Heart right ventricle (tissue), 16 donors: ENCODE data around the gene IFIT5. TPM values are rescaled to one million over a fixed set of nuclear protein-coding genes. Genes with fewer than 3 reads are reported as not detected.
"Not testable (repeated sequence)": the region's sequence is repeated elsewhere in the genome, so short reads cannot be mapped to it uniquely, and the experiment has no call there.

Experiments
- ATAC-seq, 8 donors: fragments of 200-7000 bp; cut with Tn5 transposase; one replicate each; pipeline ENCODE4 v1.9.1; 2020; ENCODE audit warnings: mild to moderate bottlenecking in 8 of 8, moderate library complexity in 8 of 8, moderate number of reproducible peaks in 1 of 8
- DNase-seq, 2 donors: peaks; one replicate each; pipeline ENCODE4 v3.0.0-alpha.2; 2020
- H3K27ac ChIP-seq, 10 donors: fragments of 200-600 bp; sonication (generic) in 2 of 10; one replicate each; pipeline versions ENCODE4 v1.5.0 to v1.8.0; 2020 to 2022; ENCODE audit warnings: mild to moderate bottlenecking in 3 of 10
- H3K27me3 ChIP-seq, 7 donors: fragments of 200-600 bp; one replicate each; pipeline ENCODE4 v1.8.0; 2021 to 2022; ENCODE audit warnings: mild to moderate bottlenecking in 2 of 7
- H3K36me3 ChIP-seq, 9 donors: fragments of 200-600 bp; sonication (generic) in 1 of 9; one replicate each; pipeline versions ENCODE4 v1.5.0 to v1.8.0; 2020 to 2022; ENCODE audit warnings: mild to moderate bottlenecking in 2 of 9
- H3K4me1 ChIP-seq, 9 donors: fragments of 200-600 bp; sonication (generic) in 1 of 9; one replicate each; pipeline versions ENCODE4 v1.5.0 to v1.8.0; 2020 to 2022; ENCODE audit warnings: mild to moderate bottlenecking in 4 of 9
- H3K4me3 ChIP-seq, 10 donors: fragments of 200-600 bp; sonication (generic) in 2 of 10; one replicate each; pipeline versions ENCODE4 v1.5.0 to v1.8.0; 2020 to 2022; ENCODE audit warnings: mild to moderate bottlenecking in 7 of 10, moderate library complexity in 2 of 10
- H3K9me3 ChIP-seq, 11 donors: fragments of 200-600 bp in 10 of 11; sonication (generic) in 2 of 11; one replicate each; pipeline versions ENCODE4 v1.5.0 to v1.8.0; 2013 to 2022; ENCODE audit warnings: mild to moderate bottlenecking in 2 of 11, control low read depth in 1 of 11, moderate library complexity in 1 of 11
- CTCF ChIP-seq, 9 donors: fragments of 200-600 bp; sonication (generic) in 2 of 9; IDR thresholded peaks; one replicate each; pipeline versions ENCODE4 v1.5.0 to v1.8.0; 2021 to 2022; ENCODE audit warnings: antibody characterized with exemption in 9 of 9, mild to moderate bottlenecking in 5 of 9, moderate library complexity in 1 of 9
- WGBS, 2 donors: extraction: QIAGEN DNeasy Blood & Tissue Kit; methylation state at CpG; one replicate each; pipeline ENCODE4 v1.1.7; 2013; ENCODE audit warnings: inconsistent platforms in 1 of 2; 5-methylcytosine and 5-hydroxymethylcytosine counted together
- intact Hi-C, 10 donors: fragments of 100-400 bp; cut with DNase I; formaldehyde crosslinking; loops; one replicate each; pipeline versions ENCODE4 v1.11.1 to v1.14.2; 2022
- polyA plus RNA-seq, 2 donors: library from polyadenylated mRNA; stranded (reverse); fragments of 200-250 nt; gene quantifications; one replicate each; pipeline ENCODE4 v1.2.3, GENCODE V29; 2013
- total RNA-seq, 10 donors: library from RNA; stranded (reverse); fragmentation: NEBNext Ultra II Directional in 3 of 10; extraction: Animal tissue kit (Norgen Biotek cat#: 25700) in 3 of 10; gene quantifications; one replicate each; pipeline versions ENCODE4 v1.2.1 to v1.2.4, GENCODE V29; 2021 to 2023
- donor health status: Arrhythmogenic right ventricular cardiomyopathy.
- donor health status: ischemic (EF 13 %, LVEDD 7.1; RV severe dilation, severe dysfunction).
- donor health status: healthy with polysubstance abuse.
- donor health status: DM: no; HTN: yes; CAD: no.
- donor health status: DM: no; HTN: no; CAD: no.
- donor health status: ischemic (EF 25% LVEDD 6.9; RV normal size, moderate dysfunction).
- donor health status: ischemic (EF 25% LVEDD 5.7; RV mildly dilated, moderate dysfunction).
- donor health status: healthy.
- donor health status: DM: yes; HTN: yes; CAD: no.
- donor health status: Ischemic cardiomyopathy.
- donor health status: ischemic (EF 35%, LVEDD 5.7; RV mildly dilated, moderate dysfunction).
- donor health status: nonischemic (EF 11% LVEDD 7.7; RV severe dilation, severe dysfunction).
- donor health status: DM: yes; HTN: yes; CAD: no.
- donor health status: PGD.
- donor health status: ischemic (EF 29% LVEDD 5.4; RV normal size, mild dysfunction).
- donor health status: nonischemic (EF 23%, LVEDD 6.1; RV moderate dilation, normal function).

IFIT5 gene
- total and polyA plus RNA-seq, 12 donors = 5.4 to 16.9 (median 11.0) TPM

- Histone ChIP-seq H3K4me3 (no peak overlapping the region), H3K27me3 (peaks cover 0 to 4% (median 0%) of the 10 kb centered on the region in 7 donors), H3K36me3 (no peaks in the 10 kb centered on the region), H3K4me1 (peaks cover 0 to 6% (median 0%) of the 10 kb centered on the region in 9 donors), H3K27ac (no peak overlapping the region), H3K9me3 (no peaks in the 10 kb centered on the region)
- WGBS, 2 donors = 92 to 97% methylated on average over 4 of the region's 4 CpGs
- no peak for DNase-seq
- no peak for ATAC-seq
- intact Hi-C loops = no loop called here
- no peak for TF ChIP-seq CTCF (IDR thresholded peaks at IDR 0.05)
These were observed 24.2 kb downstream of the IFIT5 start for GRCh38 chr10:89438525-89438924.

- H3K4me3 ChIP-seq = no peak overlapping the region
- peaks cover 0 to 6% (median 0%) of the 10 kb centered on the region in 9 donors for H3K4me1 ChIP-seq
- no peak for TF ChIP-seq CTCF (IDR thresholded peaks at IDR 0.05)
- no peaks in the 10 kb centered on the region for H3K36me3 ChIP-seq
- 43 to 54% methylated on average over 4 of the region's 4 CpGs for WGBS, 2 donors
- DNase-seq (peak; percentile 44 to 61), ATAC-seq (peak; percentile 55 to 97 (median 84))
- intact Hi-C loops = no loop called here
- peaks cover 0 to 7% (median 0%) of the 10 kb centered on the region in 11 donors for H3K9me3 ChIP-seq
- H3K27ac ChIP-seq = peak overlapping the region in 3 of 10 donors; percentile 3 to 29 (median 12)
- no peaks in the 10 kb centered on the region for H3K27me3 ChIP-seq
These were observed 26.1 kb downstream of the IFIT5 start for GRCh38 chr10:89440226-89441009.

- TF ChIP-seq CTCF (IDR thresholded peaks at IDR 0.05) = no peak
- Histone ChIP-seq H3K4me3 (no peak overlapping the region), H3K9me3 (peaks cover 0 to 13% (median 0%) of the 10 kb centered on the region in 11 donors), H3K27ac (no peak overlapping the region), H3K27me3 (no peaks in the 10 kb centered on the region), H3K4me1 (peaks cover 0 to 6% (median 0%) of the 10 kb centered on the region in 9 donors), H3K36me3 (no peaks in the 10 kb centered on the region)
- 78 to 82% methylated on average over 1 of the region's 1 CpG for WGBS, 2 donors
- no peak for ATAC-seq
- intact Hi-C loops = no loop called here
- DNase-seq = no peak
These were observed 27.9 kb downstream of the IFIT5 start for GRCh38 chr10:89442289-89442688.

GRCh38 chr10:89444819-89445218 is 30.5 kb downstream of the IFIT5 start:
- intact Hi-C loops, DNase-seq, H3K4me1 ChIP-seq, H3K27me3 ChIP-seq, H3K27ac ChIP-seq, ATAC-seq, H3K4me3 ChIP-seq, H3K36me3 ChIP-seq: not testable (repeated sequence)
- 96 to 97% methylated on average over 7 of the region's 7 CpGs for WGBS, 2 donors
- H3K9me3 ChIP-seq = peaks cover 0 to 13% (median 0%) of the 10 kb centered on the region in 11 donors

- intact Hi-C loops = no loop called here
- DNase-seq = no peak
- TF ChIP-seq CTCF (IDR thresholded peaks at IDR 0.05) = no peak
These were observed 36.5 kb downstream of the IFIT5 start for GRCh38 chr10:89450901-89451300.

More at GRCh38 chr10:89450901-89451300, 36.5 kb downstream of the IFIT5 start:
- H3K4me3 ChIP-seq = no peak overlapping the region
- no peaks in the 10 kb centered on the region for H3K27me3 ChIP-seq
- peaks cover 0 to 4% (median 0%) of the 10 kb centered on the region in 9 donors for H3K4me1 ChIP-seq
- no peak overlapping the region for H3K27ac ChIP-seq
- H3K9me3 ChIP-seq = peaks cover 0 to 12% (median 0%) of the 10 kb centered on the region in 11 donors
- no peak for ATAC-seq
- no peaks in the 10 kb centered on the region for H3K36me3 ChIP-seq
- 51 to 61% methylated on average over 2 of the region's 2 CpGs for WGBS, 2 donors
